PC-9 (cell line): ENCODE results near the gene GPR52.

Source experiments
- EZH2 ChIP-seq: fragments of 200-600 bp; sonication (generic); IDR thresholded peaks from 2 replicates; pipeline ENCODE4 v1.8.0; 2017; ENCODE audit warnings: antibody characterized with exemption, low read depth
- TF ChIP-seq, protein P1 (sequence below): fragments of 200-600 bp; sonication (generic); conservative IDR thresholded peaks from 2 replicates; pipeline ENCODE4 v1.6.1; 2017; ENCODE audit warnings: mixed run types, antibody characterized with exemption, mild to moderate bottlenecking, moderate library complexity

DNA sequence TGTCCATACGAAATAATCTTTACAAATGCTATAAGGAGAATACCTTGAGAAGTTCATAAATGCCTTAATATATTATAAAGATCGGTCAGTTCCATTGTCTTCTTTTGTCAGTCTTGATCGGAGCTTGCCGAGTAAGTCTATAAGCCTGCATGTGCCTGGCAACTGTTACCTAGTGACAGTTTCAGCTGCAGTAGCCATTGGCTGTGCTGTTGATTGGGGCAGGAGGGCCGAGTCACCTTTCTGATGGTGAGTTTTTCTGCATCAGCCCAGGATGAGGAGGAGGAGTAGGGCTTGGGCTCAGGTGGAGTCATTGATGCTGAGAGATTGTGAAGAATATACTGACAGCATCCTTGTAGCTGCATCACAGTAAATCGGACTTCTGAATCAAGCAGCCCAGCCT, 1.9 kb upstream of the GPR52 start:
- TF ChIP-seq, protein P1, sequence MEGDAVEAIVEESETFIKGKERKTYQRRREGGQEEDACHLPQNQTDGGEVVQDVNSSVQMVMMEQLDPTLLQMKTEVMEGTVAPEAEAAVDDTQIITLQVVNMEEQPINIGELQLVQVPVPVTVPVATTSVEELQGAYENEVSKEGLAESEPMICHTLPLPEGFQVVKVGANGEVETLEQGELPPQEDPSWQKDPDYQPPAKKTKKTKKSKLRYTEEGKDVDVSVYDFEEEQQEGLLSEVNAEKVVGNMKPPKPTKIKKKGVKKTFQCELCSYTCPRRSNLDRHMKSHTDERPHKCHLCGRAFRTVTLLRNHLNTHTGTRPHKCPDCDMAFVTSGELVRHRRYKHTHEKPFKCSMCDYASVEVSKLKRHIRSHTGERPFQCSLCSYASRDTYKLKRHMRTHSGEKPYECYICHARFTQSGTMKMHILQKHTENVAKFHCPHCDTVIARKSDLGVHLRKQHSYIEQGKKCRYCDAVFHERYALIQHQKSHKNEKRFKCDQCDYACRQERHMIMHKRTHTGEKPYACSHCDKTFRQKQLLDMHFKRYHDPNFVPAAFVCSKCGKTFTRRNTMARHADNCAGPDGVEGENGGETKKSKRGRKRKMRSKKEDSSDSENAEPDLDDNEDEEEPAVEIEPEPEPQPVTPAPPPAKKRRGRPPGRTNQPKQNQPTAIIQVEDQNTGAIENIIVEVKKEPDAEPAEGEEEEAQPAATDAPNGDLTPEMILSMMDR: no peak
- no peak for TF ChIP-seq EZH2
